Measurements from ENCODE around the gene PIGQ.

Gene PIGQ

DNA sequence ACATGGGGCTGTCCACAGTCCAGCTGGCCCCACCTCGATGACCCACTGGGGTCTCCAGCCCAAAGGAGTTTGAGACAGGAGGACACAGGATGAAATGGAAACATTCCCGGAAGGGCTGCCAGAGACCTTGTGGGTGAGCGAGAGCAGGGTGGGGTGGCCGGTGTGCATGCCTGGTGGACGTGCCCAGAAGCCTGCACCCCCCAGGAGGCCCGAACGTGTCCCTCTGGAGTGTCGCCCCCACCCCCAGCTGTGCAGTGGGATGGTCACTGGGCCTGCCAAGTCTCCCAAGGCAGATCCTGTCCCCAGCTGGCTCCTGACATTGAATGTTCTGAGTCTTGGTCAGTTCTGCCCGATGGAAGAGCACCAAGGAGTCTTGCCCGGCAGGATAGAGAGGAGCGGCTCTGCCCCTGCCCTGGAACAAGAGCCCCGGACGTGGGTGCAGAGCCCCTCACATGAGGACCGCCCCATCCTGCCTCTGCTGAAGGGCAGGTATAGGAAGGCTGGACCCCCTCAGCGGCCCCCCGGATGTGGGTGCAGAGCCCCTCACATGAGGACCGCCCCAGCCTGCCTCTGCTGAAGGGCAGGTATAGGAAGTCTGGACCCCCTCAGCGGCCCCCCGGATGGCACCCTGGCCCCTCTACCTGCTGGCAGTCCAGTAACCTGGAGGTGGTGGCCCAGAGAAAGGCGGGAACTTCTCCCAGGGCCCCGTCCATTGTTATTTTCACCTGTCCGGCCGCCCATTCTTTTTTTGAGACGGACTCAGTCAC lies 45.3 kb upstream of the PIGQ start:
- in situ Hi-C loops (cut with HindIII; ENCODE audit: low sequenced_read_pairs): no loop called here
- TF ChIP-seq, protein P1, sequence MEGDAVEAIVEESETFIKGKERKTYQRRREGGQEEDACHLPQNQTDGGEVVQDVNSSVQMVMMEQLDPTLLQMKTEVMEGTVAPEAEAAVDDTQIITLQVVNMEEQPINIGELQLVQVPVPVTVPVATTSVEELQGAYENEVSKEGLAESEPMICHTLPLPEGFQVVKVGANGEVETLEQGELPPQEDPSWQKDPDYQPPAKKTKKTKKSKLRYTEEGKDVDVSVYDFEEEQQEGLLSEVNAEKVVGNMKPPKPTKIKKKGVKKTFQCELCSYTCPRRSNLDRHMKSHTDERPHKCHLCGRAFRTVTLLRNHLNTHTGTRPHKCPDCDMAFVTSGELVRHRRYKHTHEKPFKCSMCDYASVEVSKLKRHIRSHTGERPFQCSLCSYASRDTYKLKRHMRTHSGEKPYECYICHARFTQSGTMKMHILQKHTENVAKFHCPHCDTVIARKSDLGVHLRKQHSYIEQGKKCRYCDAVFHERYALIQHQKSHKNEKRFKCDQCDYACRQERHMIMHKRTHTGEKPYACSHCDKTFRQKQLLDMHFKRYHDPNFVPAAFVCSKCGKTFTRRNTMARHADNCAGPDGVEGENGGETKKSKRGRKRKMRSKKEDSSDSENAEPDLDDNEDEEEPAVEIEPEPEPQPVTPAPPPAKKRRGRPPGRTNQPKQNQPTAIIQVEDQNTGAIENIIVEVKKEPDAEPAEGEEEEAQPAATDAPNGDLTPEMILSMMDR (IDR thresholded peaks at IDR 0.05; ENCODE audit: low read depth, low read length, missing control alignments): no peak

DNA sequence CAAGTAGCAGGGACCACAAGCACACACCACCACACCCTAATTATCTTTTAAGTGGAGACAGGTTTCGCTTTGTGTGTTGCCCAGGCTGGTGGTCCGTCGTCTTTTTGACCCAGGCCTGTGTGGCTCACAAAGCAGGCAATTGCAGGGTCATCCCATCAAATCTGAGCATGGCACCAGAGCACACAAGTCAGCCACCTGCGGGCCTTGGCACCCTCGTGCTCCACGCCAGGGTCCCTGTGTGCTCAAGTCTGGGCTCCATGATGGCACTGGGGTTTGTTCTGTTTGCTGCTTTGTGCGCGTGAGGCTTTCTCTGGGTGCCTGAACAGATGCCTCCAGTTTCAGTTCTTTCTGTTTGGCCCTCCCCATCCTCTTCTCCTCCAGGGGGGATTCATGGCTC lies 44.6 kb upstream of the PIGQ start:
- TF ChIP-seq, protein P1 (IDR thresholded peaks at IDR 0.05; ENCODE audit: low read depth, low read length, missing control alignments): no peak
- no peak for DNase-seq (ENCODE audit: low read depth)
- H3K4me3 ChIP-seq (ENCODE audit: low read depth, low read length): no peak overlapping the region
- in situ Hi-C loops (cut with HindIII; ENCODE audit: low sequenced_read_pairs): no loop called here

More for the DNA sequence above, 45.3 kb upstream of the PIGQ start:
- DNase-seq (ENCODE audit: low read depth): no peak
- H3K4me3 ChIP-seq (ENCODE audit: low read depth, low read length): no peak overlapping the region

DNA sequence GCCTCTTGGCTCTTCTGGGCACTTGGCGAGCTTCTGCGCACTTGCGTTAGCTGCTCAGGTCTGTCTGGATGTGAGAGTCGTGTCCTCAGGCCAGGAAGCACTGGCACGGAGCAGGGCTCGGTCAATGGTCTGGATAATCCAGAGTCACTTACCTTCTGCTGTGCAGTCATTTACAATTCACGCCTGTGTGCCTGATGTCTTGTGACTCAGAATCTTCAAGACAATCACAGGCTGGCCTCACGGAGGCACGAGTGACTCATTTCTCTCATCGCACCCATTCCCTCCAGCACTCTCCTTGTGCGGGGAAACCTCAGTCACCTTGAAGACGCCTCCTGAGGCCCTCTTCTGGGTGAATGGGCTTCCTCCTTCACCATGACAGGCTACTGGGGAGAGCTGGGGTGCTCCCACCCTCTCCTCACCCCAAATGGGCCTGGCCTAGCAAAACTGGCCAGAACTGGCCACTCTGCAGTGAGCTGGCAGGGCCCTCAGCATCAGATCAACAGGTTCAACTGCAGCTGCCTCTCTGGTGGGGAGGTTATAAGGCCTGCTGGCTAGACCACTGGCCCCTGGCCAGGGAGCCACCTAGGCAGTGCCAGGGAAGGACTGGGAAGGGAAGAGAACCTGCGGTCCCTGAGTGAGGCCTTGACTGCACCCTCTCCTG lies 44.1 kb upstream of the PIGQ start:
- peak overlapping the region; percentile 65 for H3K4me3 ChIP-seq (ENCODE audit: low read depth, low read length)
- peak; percentile 54 for DNase-seq (ENCODE audit: low read depth)
- in situ Hi-C loops (cut with HindIII; ENCODE audit: low sequenced_read_pairs): no loop called here
- TF ChIP-seq, protein P1 (IDR thresholded peaks at IDR 0.05; ENCODE audit: low read depth, low read length, missing control alignments): no peak

DNA sequence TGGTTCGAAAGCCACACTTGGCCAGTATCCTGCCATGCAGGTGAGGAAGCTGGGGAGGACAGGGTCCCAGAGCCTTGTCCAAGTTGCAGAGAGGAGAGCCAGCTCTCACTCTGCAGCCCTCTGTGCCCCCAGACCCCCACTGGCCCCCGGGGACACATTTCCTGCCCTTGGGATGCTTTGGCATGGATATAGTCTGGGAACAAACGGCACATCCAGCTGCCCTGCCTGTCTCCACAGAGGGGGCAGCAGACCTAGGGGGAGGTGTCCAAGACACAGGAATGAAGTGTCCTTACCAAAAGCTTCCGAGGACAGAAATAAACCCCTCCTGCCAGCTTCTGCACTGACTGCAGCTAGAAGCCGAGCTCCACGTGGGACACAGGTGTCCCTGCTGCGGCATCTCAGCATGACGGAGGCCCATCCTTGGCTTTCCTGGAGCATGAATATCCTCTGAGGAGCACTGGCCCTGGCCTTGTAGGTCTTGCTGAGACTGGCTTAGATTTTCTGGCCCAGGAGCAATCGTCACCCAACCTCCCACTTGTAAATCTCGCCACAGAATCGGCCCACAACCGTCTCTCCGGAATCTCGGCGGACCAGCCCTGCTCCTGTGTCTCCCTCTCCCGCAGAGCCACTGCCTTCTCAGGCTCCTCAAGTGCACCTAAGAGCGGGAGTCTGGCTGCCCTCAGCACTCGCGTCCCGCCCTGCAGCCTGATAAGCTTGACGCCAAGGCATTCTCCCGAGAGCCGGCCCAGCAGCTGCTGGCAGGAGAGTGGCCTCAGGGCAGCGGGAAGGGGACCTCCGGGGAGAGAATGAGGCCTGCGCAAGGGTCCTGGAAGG lies 43.4 kb upstream of the PIGQ start:
- peak overlapping the region; percentile 65 for H3K4me3 ChIP-seq (ENCODE audit: low read depth, low read length)
- in situ Hi-C loops (cut with HindIII; ENCODE audit: low sequenced_read_pairs): no loop called here
- TF ChIP-seq, protein P1 (IDR thresholded peaks at IDR 0.05; ENCODE audit: low read depth, low read length, missing control alignments): no peak
- DNase-seq (ENCODE audit: low read depth): peak; percentile 12

DNA sequence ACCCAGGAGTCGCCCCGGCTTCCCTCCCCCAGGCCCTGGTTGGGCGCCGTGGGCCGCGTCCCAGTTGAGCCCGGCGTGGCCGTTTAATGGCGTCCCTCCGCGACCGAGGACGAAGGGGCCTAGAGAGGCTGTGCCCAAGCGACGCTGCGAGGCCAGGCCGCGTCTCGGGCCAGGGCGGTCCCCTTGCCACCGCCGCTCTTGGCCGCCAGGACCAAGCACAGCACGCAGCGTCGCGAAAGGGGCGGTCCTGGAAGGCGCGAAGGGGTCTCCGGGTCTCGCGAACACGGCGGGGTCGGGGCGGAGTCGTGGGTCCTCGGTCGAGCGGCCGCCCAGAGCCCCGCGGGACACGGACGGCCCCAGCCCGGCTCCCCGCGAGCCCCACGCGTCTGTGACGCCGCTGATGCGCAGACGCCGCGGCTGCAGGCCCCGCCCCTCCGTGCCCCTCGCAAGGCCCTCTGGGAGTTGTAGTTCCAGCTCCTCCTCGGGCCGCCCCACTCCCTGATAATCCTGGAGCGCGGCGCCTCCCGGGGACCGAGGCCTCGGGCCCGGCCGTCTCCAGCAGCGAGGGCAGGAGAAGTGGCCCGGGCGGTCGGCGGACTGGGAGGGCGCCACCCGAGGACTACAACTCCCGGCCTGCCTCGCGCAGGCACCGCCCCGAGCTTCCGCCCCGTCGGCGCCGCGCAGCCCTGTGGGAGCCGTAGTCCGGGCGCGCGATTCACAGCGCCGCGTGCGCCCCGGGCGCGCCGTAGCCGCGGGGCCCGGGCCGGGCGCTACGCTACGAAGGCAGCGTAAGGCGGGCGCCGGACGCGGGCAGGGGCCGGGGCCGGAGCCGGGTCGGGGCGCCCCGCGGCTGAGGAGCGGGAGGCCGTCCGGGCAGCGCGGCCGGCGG lies 42.5 kb upstream of the PIGQ start, which contains the start of gene CAPN15:
Gene CAPN15, plus strand, starts transcription at position 698 of the 889 bp plus-strand sequence. CDS start 19,127 bp downstream, outside the sequence.
- in situ Hi-C loops (cut with HindIII; ENCODE audit: low sequenced_read_pairs): no loop called here
- peak; percentile 37 for DNase-seq (ENCODE audit: low read depth)
- H3K4me3 ChIP-seq (ENCODE audit: low read depth, low read length): peak within 1 kb of the TSS; percentile 65
- TF ChIP-seq, protein P1 (IDR thresholded peaks at IDR 0.05; ENCODE audit: low read depth, low read length, missing control alignments): peak; percentile 4

Data from astrocyte of the cerebellum (primary cell).